HS-5 (cell line): ENCODE measurements around the gene CREB5.

Experiments used
- DNase-seq: peaks from one replicate; pipeline ENCODE4 v3.0.0-alpha.2; 2012; ENCODE audit warnings: low read depth

CREB5 gene

GRCh38 chr7:28407651-28408050, 4.7 kb upstream of the CREB5 start:
- DNase-seq: no peak

GRCh38 chr7:28408105-28408959, 4.0 kb upstream of the CREB5 start:
- no peak for DNase-seq

GRCh38 chr7:28408960-28409715, 3.2 kb upstream of the CREB5 start:
- peak; percentile 98 for DNase-seq

DNA sequence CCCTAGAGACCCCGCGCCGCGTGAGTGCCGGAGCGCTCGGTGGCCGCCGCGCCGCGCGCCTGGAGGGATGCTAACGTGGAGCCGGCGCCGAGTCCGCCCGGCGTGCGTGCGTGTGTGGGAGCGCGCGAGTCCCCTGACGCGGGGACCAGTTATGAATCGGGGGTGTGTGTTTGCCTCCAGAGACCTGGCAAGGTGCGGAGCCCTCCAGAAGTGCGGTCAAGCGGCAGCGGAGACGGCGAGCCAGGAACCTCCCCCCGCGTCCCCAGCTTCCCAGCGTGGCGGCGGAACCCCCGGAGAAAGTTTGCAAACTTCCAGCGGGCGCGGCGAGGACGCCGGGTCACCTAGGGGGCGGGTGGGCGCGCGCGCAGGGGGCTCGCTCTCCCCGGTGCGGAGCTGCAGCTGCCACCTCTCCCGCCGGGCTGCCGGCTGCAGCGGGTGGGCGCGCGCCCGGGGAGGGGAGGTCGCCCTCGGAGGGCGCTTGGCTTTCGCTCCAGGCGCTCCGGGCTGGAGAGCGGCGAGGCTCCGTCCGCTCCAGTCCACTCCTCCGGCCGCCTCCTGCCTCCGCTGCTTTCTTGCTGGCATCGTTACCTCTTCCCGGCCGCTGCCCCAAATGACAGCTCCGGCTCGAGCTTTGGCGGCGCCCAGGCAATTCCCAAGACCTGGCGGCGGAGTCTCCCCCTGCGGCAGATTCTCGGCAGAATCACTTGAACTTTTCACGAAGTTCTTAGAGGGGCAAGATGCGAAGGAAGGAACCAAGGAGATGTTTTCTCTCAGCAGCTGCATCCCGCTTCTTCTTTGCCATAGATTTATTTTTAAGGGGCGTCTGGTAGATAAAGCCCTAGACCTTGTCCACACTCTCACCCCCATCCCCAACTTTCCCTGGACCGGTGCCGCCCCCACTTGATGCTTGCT, 2.3 kb upstream of the CREB5 start:
- no peak for DNase-seq

DNA sequence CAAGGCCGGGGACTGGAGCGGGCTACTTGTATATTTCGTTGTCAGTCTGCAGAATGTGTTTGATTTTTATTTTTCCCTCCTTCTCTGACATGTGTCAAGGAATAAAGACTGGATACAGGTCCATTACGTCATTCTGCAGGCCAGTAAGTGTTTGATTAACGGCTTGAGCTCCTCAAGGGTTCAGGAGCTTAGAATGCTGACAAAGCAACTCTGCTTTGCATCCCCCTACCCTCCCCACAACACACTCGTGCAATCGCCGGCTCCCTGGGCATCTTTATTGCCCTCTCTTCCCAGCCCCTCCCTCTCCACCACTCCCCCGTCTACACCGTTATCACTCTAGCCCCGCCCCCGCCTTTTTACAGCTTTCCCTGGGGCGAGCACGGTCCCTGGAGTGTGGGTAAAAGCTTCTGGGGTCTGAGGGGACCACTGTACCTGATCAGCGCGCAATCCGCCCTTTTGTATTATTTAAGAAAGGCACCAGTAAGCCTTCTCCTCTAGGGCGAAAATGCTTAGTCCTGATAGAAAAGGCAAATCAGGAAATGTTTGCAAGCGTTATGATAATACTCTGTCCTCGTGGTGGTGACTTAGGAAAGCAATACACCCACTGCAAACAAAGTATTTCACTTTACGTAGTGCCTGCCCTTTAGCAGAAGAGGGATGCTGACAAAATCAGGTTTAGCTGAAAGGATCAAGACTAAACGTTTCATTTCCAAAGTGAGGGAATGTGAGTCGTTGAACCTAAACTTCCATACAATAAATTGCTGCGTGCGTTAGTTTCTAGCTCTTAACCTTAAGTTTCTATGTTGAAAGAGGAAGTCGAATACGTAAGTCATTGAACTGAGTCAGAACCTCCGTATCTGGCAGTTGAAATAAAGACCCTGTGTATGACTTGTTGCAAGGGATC, 1.4 kb upstream of the CREB5 start:
- peak; percentile 70 for DNase-seq

GRCh38 chr7:28413011-28413410, 693 bp downstream of the CREB5 start:
- no peak for DNase-seq

GRCh38 chr7:28414453-28414852, 2.1 kb downstream of the CREB5 start:
- DNase-seq: no peak

DNA sequence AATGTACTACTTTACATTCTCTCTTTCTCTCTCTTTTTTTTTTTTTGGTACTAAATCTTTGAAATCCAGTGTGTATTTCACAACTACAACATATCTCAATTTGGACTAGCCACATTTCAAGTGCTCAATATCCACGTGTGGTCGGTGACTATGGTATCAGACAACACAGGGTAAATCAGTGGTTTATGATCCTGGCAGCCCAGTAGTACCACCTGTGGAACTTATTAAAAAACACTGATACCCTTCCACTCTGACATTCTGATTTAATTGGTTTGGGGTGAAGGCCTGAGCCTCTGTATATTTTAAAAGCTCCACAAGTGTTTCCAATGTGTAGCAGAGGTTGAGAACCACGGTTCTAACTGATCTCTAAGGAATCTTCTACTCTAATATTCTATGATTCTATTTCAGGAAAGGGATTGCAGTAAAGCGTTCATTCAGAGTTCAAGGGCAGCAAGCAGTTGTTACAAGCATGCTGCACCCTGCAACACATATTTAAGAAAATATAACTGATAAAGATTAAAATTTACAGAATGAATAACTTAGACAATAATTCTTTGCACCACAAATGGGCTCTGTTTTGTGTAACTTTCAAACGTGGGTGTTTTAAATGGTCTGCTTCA, 5.1 kb downstream of the CREB5 start:
- DNase-seq: no peak

- DNase-seq: no peak
Observed at GRCh38 chr7:28418311-28418710, 6.0 kb downstream of the CREB5 start.

DNA sequence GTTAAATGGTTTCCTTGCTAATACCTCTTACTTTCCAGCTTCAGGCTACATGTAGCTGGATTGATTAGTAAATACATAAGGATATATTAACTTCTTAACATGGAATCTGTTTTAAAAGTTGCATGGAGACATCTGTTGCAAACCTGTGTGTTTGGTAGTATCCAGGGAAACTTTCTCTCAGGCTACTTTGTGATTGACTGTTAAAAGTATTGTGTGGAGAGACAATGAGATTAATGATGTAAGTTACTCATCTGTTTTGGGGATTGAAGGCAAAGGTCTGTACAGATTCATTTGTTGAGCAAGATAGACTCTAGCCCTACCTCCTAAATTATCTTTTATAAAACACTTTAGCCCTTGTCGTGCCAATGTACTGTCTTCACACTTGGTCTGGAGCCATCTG, 6.6 kb downstream of the CREB5 start:
- no peak for DNase-seq

- peak; percentile 89 for DNase-seq
Observed at GRCh38 chr7:28419716-28420115, 7.4 kb downstream of the CREB5 start.

DNA sequence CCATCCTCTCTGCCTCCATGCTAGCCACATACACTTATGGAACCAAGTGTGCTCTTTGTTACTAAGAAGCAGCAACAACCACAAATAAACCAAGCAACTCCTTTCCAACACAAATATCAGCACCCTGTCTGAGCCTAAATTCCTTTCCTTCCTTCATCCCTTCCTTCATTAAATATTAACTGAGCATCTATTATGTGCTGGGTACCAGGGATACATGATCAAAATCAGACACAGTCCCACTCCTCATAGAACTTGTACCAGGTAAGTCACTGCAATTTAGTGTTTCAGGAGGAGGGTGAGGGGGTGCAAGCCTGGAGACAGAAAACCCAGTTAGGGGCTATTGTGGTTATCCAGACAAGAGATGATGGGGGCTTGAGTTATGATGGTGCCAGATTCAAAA, 10.8 kb downstream of the CREB5 start:
- no peak for DNase-seq

GRCh38 chr7:28423918-28424514, 11.7 kb downstream of the CREB5 start:
- DNase-seq: no peak

DNA sequence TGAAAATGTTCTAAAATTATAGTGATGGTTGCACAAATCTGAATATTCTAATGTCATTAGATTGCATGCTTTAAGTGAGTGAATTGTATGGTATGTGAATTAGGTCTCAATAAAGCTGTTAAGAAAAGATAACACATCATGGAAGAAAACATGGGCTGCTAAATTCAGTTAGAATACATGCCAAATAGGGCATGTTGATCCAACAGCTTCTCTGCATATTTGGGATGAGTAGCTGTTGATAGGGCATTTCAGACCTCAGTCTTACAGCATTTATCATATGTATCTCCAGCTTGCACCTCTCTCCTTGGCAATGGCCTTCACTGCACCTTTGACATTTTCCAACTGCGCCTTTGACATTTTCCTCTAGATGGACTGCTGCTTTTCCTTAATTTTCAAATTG, 13.2 kb downstream of the CREB5 start:
- no peak for DNase-seq

DNA sequence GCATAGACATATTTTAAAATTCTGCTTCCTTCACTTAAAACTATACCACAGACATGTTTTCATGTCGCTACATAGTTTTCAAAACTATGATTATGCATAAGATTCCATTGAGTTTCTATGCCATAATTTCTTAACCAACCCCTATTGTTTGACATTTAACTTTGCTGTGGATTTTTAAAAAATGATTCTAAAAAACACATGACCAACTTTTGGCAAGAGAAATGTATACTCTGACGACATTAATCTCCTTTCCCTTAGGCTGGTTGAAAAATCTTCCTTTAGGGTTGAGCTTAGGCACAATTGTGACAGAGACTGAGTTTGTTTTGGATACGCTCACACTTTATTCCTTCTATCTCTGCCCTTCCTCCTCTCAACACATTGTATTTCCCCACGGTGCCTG, 14.9 kb downstream of the CREB5 start:
- no peak for DNase-seq

- no peak for DNase-seq
Observed at GRCh38 chr7:28430616-28431015, 18.3 kb downstream of the CREB5 start.

GRCh38 chr7:28432105-28432504, 19.8 kb downstream of the CREB5 start:
- DNase-seq: no peak

DNA sequence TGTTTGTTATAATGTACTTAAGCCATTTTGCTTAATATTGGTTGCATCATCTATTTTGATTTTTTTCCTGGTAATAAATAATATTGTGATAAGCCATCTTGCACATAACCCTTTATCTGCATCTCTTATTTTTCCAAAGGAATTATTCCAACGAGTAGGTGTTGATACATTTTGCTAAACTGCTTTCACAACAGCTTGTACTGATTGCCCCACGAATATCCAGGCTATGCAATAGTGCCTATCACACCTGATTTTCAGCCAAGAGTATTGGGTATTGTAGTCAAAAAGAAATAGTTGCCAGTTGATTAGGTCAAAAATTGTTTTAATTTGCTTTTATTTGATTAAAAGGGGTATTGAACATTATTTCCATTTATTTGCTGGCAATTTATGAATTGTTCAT, 20.7 kb downstream of the CREB5 start:
- DNase-seq: no peak

DNA sequence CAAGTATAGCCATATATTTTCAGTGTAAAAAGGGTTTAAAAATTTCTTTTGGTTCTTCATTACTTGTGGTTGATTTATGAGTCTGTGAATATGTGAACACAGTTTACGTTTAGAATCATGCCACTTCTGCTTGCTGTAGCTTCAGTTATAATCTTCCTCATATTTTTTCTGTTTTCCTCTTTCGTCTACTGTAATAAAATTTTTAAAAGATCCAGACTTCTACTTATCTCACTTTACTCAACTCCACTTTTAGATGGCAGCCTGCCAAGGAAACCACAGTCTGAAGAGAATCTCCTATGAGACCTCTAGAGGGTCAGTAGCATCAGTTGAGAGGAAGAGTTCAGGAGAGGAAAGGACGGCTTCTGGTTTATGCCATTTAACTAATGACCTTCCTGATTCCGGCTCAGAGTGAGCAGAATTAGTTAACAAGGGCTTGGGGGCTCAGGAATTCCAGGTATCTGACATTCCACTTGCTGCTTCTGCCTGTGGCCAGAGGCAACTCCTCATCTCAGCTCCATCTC, 21.4 kb downstream of the CREB5 start:
- no peak for DNase-seq

DNA sequence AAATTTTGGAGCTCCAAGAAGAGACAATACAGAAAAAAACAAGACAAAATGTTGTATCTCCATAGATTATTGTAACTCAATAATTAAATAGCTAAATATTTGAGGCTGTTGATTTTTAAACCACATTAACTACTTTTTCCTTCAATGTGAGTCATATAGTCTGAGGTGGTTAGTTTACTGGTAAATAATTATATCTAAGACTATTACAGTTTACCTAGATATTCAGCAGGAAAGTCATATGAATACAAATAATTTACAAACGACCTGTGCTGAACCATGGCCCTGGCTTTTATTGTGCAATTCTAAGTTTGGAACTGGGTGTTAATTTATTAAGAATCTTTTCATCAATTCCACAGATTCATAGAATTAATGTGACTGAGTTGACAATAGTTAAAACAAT, 22.2 kb downstream of the CREB5 start:
- DNase-seq: no peak
